HG02852 (cell line): Measurements from ENCODE around the gene SCN11A.

Experiments
- ATAC-seq: cut with Tn5 transposase; IDR thresholded peaks from one replicate; pipeline ENCODE4 v1.9.1; 2021; ENCODE audit warnings: mild to moderate bottlenecking, moderate library complexity; ENCODE audit not compliant: unreplicated experiment

Gene SCN11A

GRCh38 chr3:39051649-39052561, at the start of gene SCN11A, which contains the start of gene WDR48:
Gene SCN11A (minus strand): TSS chr3:39051944. CDS start chr3:38950362, 101,582 bp downstream.
Gene WDR48 (plus strand): TSS chr3:39052016. CDS start chr3:39052026, 10 bp downstream.
- peak; percentile 97 for ATAC-seq

GRCh38 chr3:39101022-39101689, 49.4 kb upstream of the SCN11A start:
- ATAC-seq = peak; percentile 70

GRCh38 chr3:39100500-39100886, 48.7 kb upstream of the SCN11A start:
- ATAC-seq = no peak

GRCh38 chr3:39099738-39100499, 48.2 kb upstream of the SCN11A start:
- no peak for ATAC-seq

- no peak for ATAC-seq
Observed at GRCh38 chr3:39099242-39099641, 47.5 kb upstream of the SCN11A start.

GRCh38 chr3:39098473-39099000, 46.8 kb upstream of the SCN11A start:
- no peak for ATAC-seq

- no peak for ATAC-seq
Observed at GRCh38 chr3:39097716-39098472, 46.1 kb upstream of the SCN11A start.

GRCh38 chr3:39096775-39097174, 45.0 kb upstream of the SCN11A start:
- ATAC-seq = no peak

- no peak for ATAC-seq
Observed at GRCh38 chr3:39095778-39096177, 44.0 kb upstream of the SCN11A start.

GRCh38 chr3:39094851-39095677, 43.3 kb upstream of the SCN11A start:
- ATAC-seq = no peak

- ATAC-seq = no peak
Observed at GRCh38 chr3:39090922-39091321, 39.2 kb upstream of the SCN11A start.

- no peak for ATAC-seq
Observed at GRCh38 chr3:39088889-39089288, 37.1 kb upstream of the SCN11A start.

- ATAC-seq = no peak
Observed at GRCh38 chr3:39088456-39088855, 36.7 kb upstream of the SCN11A start.

GRCh38 chr3:39086144-39086543, 34.4 kb upstream of the SCN11A start:
- ATAC-seq = peak; percentile 89

GRCh38 chr3:39082666-39083313, 31.0 kb upstream of the SCN11A start:
- ATAC-seq = no peak

GRCh38 chr3:39080026-39080425, 28.3 kb upstream of the SCN11A start:
- no peak for ATAC-seq

- ATAC-seq = no peak
Observed at GRCh38 chr3:39079530-39079929, 27.8 kb upstream of the SCN11A start.

- ATAC-seq = peak; percentile 85
Observed at GRCh38 chr3:39075910-39076309, 24.2 kb upstream of the SCN11A start.

GRCh38 chr3:39068556-39068955, 16.8 kb upstream of the SCN11A start:
- ATAC-seq = no peak
